HG02642 (cell line): ENCODE results near the gene SCO1.
A peak's percentile ranks its signal among the peaks of the same experiment; 100 is the strongest.
"Not testable (repeated sequence)": the region's sequence is repeated elsewhere in the genome, so short reads cannot be mapped to it uniquely, and the experiment has no call there.

Experiments
- ATAC-seq: cut with Tn5 transposase; IDR thresholded peaks from one replicate; pipeline ENCODE4 v1.9.1; 2021; ENCODE audit warnings: mild to moderate bottlenecking; ENCODE audit not compliant: unreplicated experiment, poor library complexity

The SCO1 gene

GRCh38 chr17:10697092-10698081, at the start of gene SCO1, which contains the start of gene ADPRM:
Gene SCO1 (minus strand): TSS chr17:10697533. CDS start chr17:10697507, 26 bp downstream.
Gene ADPRM (plus strand): TSS chr17:10697594. CDS start chr17:10704927, 7,333 bp downstream.
- peak; percentile 96 for ATAC-seq

- no peak for ATAC-seq
These were observed 47.9 kb upstream of the SCO1 start for GRCh38 chr17:10745231-10745630.

GRCh38 chr17:10744501-10745000, 47.2 kb upstream of the SCO1 start:
- ATAC-seq: no peak

GRCh38 chr17:10743316-10744009, 46.1 kb upstream of the SCO1 start:
- no peak for ATAC-seq

- no peak for ATAC-seq
These were observed 45.1 kb upstream of the SCO1 start for GRCh38 chr17:10742431-10742830.

- no peak for ATAC-seq
These were observed 44.2 kb upstream of the SCO1 start for GRCh38 chr17:10741416-10742135.

GRCh38 chr17:10739386-10739785, 42.1 kb upstream of the SCO1 start:
- no peak for ATAC-seq

GRCh38 chr17:10738521-10739258, 41.4 kb upstream of the SCO1 start:
- no peak for ATAC-seq

- ATAC-seq: no peak
These were observed 40.4 kb upstream of the SCO1 start for GRCh38 chr17:10737736-10738135.

- ATAC-seq: no peak
These were observed 39.9 kb upstream of the SCO1 start for GRCh38 chr17:10737168-10737622.

GRCh38 chr17:10735821-10736220, 38.5 kb upstream of the SCO1 start:
- no peak for ATAC-seq

- no peak for ATAC-seq
These were observed 37.9 kb upstream of the SCO1 start for GRCh38 chr17:10735251-10735650.

- no peak for ATAC-seq
These were observed 36.3 kb upstream of the SCO1 start for GRCh38 chr17:10733666-10734065.

GRCh38 chr17:10732121-10732520, 34.8 kb upstream of the SCO1 start:
- not testable (repeated sequence) for ATAC-seq

- ATAC-seq: no peak
These were observed 34.1 kb upstream of the SCO1 start for GRCh38 chr17:10731408-10731879.

GRCh38 chr17:10730247-10730646, 32.9 kb upstream of the SCO1 start:
- ATAC-seq: not testable (repeated sequence)

- ATAC-seq: peak; percentile 77
These were observed 32.2 kb upstream of the SCO1 start, which contains the start of gene TMEM220 for GRCh38 chr17:10729334-10730193. Gene TMEM220 (minus strand): TSS chr17:10730023. CDS start chr17:10729851, 172 bp downstream.

GRCh38 chr17:10728331-10728892, 31.1 kb upstream of the SCO1 start:
- ATAC-seq: no peak
